Esophagus squamous epithelium (tissue), 4 donors: Measurements from ENCODE around the gene DYNLL1.

Experiments used
- CTCF ChIP-seq, 6 experiments: fragments of 450-650 bp in 4 of 6; fragments of 200-600 bp in 2 of 6; sonication (generic) in 2 of 6; IDR thresholded peaks; one replicate each; pipeline ENCODE4 v1.5.1; 2016 to 2019; ENCODE audit warnings: antibody characterized with exemption in 6 of 6, mild to moderate bottlenecking in 4 of 6, moderate library complexity in 4 of 6
- POLR2A ChIP-seq, 4 donors: fragments of 450-650 bp; IDR thresholded peaks; one replicate each; pipeline ENCODE4 v1.6.1; 2017; ENCODE audit warnings: antibody characterized with exemption in 4 of 4, mild to moderate bottlenecking in 4 of 4, moderate library complexity in 3 of 4

GRCh38 chr12:120532701-120533238, 36.9 kb downstream of the DYNLL1 start:
- TF ChIP-seq POLR2A (IDR thresholded peaks at IDR 0.05) = no peak
- no peak for TF ChIP-seq CTCF (IDR thresholded peaks at IDR 0.05)
